Astrocyte (in vitro differentiated cells and primary cell): ENCODE measurements around the gene ARMC9.

ENCODE experiments used
- CTCF ChIP-seq: IDR thresholded peaks from 2 replicates; pipeline ENCODE4 v1.5.1; 2011; ENCODE audit warnings: low read depth, mild to moderate bottlenecking, inconsistent platforms, low read length, moderate library complexity; ENCODE audit not compliant: insufficient read depth
- EZH2 ChIP-seq: IDR thresholded peaks from 2 replicates; pipeline ENCODE4 v1.6.1; 2012; ENCODE audit warnings: mild to moderate bottlenecking, low read length, inconsistent platforms; ENCODE audit not compliant: insufficient read depth

GRCh38 chr2:231399046-231399852 lies 200.8 kb downstream of the ARMC9 start:
- TF ChIP-seq CTCF (no peak), EZH2 (no peak)
